ENCODE results near the gene SLC12A9.

DNA sequence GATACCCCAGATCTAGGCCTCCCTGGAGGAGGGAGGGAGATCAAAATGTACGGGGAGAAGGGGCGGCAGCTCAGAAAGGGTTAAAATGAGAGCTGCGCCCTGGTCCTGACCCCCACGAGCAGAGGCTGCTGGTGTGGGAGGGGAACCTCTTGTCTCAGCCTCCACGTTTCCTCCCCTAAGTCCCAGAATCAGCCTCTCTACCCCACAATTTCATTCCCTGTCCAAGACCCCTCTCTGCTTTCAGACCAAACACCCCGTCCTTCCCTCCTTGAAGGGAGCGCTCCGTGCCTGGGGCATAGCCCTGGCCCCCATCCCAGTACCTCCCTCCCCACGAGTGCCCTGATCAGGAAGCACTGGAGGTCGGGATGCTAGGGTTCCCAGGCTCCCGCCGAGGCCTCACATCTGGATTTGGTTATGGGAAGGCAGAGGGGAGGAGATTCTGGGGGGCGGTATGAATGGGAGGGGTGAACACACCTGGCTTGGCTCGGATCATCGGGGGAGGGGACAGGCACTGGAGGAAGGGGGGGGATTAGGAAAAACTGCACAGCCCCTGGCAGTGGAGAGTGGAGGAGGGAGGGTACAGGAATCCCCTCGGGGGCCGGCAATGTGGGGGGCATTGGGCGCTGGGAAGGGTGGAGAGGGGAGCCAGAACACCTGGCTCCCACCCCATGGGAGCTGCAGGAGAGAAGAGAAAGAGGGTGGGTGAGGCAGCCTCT lies 27.9 kb upstream of the SLC12A9 start:
- TF ChIP-seq POLR2AphosphoS5 (IDR thresholded peaks at IDR 0.05), result no peak
- TF ChIP-seq, protein P1, sequence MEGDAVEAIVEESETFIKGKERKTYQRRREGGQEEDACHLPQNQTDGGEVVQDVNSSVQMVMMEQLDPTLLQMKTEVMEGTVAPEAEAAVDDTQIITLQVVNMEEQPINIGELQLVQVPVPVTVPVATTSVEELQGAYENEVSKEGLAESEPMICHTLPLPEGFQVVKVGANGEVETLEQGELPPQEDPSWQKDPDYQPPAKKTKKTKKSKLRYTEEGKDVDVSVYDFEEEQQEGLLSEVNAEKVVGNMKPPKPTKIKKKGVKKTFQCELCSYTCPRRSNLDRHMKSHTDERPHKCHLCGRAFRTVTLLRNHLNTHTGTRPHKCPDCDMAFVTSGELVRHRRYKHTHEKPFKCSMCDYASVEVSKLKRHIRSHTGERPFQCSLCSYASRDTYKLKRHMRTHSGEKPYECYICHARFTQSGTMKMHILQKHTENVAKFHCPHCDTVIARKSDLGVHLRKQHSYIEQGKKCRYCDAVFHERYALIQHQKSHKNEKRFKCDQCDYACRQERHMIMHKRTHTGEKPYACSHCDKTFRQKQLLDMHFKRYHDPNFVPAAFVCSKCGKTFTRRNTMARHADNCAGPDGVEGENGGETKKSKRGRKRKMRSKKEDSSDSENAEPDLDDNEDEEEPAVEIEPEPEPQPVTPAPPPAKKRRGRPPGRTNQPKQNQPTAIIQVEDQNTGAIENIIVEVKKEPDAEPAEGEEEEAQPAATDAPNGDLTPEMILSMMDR (IDR thresholded peaks at IDR 0.05), result no peak
